Measurements from ENCODE around the gene ARMH3.
A peak's percentile ranks its signal among the peaks of the same experiment; 100 is the strongest.

The ARMH3 gene

DNA sequence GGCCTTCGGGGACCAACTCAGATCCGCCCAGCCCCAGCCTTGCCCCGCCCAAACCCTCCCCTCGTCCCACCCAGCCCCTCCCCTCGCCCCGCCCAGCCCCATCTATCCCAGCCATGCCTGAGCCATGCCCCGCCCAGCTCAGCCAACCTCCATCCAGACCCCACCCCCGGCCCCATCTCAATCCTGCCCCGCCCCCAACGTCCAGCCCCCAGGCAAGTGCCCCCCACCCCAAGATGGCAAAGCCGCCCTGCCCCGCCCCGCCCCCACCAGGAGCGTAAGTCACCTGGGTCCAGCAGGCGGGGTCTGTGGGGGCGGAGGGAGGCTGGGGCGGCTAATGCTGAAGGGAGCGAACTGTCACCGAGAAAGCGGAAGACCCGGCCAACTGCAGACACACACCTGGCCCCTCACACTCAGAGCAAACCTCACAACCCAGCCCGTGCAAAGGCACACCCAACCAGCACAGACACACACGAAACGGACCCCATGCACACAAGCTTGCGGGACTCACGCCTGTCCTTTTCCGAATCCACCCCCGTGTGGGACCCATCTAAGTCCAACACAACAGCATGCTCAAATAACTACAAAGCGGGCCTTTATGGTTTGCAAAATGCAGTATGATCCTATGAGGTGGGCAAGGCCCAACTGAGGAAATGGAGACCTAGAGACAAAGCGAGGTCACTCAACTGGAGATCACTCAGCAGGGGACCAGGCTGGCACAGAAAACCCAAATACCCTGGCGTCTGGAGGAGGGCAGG, 226.2 kb downstream of the ARMH3 start:
- no peak for DNase-seq
- in situ Hi-C loops (cut with HindIII; ENCODE audit: low pct_ligation_motif_present, low pct_unique_long_range_greater_than_20kb, low sequenced_read_pairs) = no loop called here

DNA sequence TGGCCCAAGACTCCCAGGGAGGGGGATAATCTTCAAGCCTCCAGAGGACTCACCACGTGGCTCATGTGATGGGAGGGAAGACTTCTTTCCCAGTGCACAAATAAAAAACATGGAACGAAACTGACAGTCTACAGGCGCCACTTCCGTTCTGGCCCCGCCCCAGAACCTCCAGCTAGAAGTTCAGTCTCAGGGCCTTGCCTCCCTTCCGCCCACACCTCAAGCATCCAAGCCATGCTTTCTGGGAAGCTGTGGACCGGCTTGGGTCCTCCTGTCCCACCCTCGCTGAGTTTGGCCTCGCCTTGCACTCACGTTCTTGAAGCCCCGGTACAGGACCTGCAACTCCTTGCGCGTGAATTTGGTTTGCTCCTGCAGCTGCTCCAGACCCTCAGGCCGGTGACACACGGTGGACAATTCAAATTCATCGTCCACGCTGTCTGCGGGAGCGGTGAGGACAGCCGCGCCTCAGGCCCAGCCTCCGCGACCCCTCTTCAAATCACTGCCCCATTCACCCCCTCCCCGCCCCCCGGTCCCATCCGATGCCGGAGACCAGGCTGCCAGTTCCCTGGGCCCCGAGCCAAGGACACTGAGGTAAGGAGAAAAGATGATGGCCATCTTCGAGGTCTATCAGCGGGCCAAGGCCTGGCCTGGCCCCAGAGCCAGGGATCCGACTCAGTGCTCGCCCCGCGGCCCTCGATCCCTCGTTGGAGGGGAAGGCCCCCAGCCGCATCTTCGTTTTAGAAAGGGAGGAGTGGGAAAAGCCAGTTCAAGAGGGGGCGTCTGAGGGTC, 227.0 kb downstream of the ARMH3 start:
- in situ Hi-C loops (cut with HindIII; ENCODE audit: low pct_ligation_motif_present, low pct_unique_long_range_greater_than_20kb, low sequenced_read_pairs) = no loop called here
- DNase-seq = no peak

DNA sequence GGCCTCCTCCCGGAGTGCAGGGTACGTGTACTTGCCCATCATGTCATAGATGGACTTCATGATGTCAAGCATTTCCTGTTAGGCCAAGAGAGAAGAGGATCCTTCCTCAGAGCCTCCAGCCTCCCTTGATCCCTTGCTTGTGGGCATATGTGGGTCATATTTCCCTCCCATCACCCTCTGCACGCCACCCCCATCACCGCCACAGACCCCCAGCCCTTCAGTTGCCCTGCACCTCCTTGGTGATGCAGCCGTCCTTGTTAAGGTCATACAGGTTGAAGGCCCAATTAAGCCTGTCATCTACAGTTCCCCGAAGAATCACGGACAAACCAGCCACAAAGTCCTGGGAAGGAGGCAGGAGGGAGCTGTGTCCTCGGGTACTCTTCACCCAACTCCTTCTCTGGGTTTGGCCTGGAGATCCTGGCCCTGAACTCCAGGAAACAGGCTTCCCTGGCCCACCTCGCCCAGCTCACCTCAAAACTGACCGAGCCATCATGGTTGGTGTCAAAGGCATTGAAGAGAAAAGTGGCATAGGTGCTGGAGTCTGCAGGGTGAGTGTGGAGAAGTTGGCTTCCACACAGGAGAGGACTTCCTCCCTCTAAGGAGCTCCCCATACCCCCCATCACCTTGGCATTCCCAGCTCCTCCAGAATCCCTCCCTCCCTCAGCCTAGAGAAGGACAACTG, 227.9 kb downstream of the ARMH3 start:
- DNase-seq = no peak
- in situ Hi-C loops (cut with HindIII; ENCODE audit: low pct_ligation_motif_present, low pct_unique_long_range_greater_than_20kb, low sequenced_read_pairs) = no loop called here

DNA sequence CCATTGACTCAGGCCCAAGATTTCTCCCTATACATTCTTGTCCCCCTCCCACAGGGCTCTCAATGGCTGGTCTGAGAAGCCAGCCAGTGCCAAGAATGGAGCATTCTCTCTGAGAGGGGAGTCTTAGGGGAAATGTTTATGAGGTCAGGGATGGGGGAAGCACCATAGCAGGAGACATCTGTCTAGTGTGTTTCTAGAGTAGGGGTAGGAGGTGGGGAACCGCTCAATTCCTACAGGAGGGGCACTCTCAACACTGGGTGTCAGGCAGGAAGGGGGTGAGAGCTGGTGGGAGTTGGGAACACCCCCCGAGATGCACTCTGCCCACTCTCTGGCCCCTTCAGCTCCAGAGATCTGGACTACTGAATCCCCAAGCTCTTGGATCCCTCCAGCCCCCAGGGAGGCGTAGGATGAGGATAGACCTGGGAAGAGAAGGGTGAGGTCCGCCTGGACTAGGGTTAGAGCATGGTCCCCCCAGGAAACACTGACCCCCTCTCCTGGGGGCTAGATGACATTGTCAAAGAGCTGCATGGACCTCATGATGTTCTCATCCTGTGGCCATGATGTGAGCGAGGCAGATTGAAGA, 229.0 kb downstream of the ARMH3 start:
- in situ Hi-C loops (cut with HindIII; ENCODE audit: low pct_ligation_motif_present, low pct_unique_long_range_greater_than_20kb, low sequenced_read_pairs) = no loop called here
- DNase-seq = no peak

DNA sequence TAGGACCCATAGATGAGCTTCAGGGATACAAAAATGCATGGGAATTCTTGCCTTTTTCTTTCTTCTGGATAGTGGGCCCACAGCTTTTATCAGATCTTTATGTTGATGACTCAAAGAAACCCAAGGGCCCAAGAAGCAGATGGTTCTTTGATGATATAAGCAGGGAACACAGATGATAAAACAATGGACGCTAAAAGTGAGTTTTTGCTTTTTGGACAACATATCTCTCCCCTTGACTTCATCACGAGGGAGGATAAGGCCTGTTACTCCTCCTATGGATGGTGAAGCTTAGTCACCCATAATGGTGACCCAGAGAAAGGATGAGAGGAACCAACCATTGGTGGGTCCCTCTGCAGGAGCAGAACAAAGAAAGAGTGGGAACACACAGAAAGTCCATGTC, 231.2 kb downstream of the ARMH3 start:
- DNase-seq = no peak
- in situ Hi-C loops (cut with HindIII; ENCODE audit: low pct_ligation_motif_present, low pct_unique_long_range_greater_than_20kb, low sequenced_read_pairs) = no loop called here

DNA sequence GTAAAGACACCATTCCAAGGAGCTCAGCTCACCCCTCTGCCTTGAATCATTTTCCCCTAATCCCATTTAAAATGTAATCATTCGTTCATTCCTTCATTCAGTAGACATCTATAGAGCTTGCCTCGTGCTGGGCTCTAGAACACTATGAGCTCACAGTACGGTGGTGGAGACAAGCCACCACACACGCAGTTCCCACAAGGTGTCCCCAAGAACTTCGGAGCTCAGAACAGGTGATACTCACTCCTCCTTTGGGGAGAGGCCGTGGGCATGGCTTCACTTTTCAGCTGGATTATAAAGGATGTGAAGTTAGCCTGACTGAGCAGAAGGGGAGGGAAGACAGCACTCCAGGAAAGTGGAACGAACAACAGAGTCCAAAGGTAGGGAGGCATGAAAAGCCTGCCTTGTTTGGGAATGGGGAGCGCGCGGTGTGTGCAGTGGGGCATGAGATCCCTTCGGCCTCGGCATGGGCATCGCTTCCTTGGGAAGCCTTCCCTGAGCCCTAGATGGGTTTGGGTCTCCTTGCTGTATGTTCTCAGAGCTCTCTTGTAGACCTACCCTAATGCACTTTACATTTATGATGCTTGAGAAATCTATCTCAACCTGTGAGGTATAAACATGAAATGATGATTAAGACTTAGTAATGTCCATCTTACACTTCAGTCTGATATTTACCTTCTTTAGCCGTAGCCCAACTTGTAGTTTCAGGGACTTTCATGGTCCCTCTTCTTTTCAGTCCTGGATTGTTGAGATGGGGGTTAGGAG, 236.9 kb downstream of the ARMH3 start:
- no peak for DNase-seq
- in situ Hi-C loops (cut with HindIII; ENCODE audit: low pct_ligation_motif_present, low pct_unique_long_range_greater_than_20kb, low sequenced_read_pairs) = no loop called here

DNA sequence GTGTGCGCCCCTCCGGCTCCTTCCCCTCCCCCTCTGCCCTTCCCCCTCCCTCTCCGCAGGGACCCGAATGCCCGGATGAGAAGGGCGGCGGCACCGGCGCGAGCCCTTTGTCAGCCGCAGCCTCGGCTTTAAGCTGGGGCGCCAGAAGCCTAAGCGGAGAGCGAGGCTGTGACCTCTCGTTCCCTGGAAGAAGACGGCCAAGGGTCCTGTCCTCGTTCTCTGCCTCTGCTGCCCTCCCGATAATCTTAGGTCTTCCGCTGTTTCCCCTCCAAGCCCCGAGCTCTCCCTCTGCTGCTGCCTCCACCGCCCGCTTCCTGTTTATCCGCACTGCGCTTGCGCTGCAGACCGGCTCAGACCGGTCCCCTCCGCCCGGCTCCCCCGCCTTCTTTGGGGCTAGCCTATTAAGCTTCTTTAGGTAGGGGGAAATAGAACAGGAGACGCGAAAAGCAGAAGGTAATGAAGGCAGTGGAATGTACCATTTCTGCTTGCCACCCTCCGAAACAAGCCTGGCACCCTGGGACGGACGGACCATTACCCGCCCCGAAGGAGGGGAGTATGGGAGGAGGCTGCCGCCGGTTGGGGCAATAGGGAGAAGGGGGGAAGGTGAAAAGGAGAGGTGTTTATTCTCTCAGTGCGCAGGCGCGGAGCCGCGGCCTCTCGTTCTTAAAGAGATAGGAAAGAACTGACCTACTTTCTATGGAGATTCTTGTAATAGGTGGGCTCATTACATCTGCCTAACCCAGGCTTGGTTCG, 237.7 kb downstream of the ARMH3 start, which contains the start of gene OGA:
Gene OGA (minus strand): TSS at position 326 of the 753 bp plus-strand sequence. CDS start 422 bp downstream, outside the sequence.
- DNase-seq = peak; percentile 99
- in situ Hi-C loops (cut with HindIII; ENCODE audit: low pct_ligation_motif_present, low pct_unique_long_range_greater_than_20kb, low sequenced_read_pairs) = no loop called here

DNA sequence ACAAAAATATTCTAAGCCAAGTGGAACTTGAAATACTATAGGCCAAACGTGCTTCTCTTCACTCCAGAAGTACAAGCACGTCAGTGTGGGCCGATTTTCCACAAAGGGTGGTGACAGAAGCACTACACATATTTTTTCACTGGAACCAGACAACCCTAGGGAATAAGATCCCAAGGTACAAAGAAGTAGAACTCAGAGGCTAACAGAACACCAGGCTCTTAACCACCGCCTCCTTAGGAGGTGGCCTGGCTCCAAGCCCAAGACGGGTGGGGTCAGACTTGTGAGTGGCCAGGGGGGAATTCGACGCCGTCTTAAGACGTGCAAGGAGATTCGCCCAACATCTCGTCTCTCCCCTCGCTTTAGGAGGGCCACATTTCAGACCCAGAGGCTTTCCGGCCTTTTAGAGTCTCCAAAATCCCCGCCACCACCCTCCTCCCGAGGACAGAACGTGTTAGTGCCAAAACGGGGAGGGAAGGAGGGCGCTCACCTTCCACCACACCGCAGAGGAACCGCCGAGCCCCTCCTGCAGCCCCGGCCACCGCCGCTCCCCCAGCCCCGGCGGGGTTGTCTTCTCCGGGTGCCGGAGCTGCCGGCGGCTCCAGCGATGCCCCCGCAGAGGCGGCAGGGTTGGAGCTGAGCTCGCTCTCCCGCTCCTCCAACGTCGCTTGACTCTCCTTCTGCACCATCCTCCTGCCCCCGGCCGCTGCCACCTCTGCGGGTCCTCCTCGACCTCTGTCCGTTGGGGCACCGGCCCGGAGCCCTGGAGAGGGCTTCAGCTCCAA, 238.4 kb downstream of the ARMH3 start:
- in situ Hi-C loops (cut with HindIII; ENCODE audit: low pct_ligation_motif_present, low pct_unique_long_range_greater_than_20kb, low sequenced_read_pairs) = no loop called here
- peak; percentile 94 for DNase-seq

DNA sequence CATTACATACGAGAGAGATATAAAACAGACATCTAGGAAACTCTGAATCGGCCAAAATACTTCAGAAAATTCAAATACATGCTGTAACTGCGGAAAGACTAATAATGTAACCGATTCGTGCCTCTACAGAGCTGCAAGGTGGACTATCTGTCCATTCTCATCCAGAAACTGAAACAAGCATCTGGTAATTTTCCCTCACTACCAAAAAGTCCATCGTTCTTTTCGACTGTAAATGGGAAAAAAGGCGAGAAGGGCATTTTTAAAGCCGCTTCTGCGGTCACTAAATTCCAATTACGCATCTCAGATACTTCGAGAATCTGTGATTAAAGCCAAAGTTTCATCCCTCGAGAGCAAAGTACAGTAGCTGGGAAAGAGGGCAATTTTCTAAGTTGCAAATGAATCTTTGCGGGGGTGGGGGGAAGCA, 239.0 kb downstream of the ARMH3 start:
- no peak for DNase-seq
- in situ Hi-C loops (cut with HindIII; ENCODE audit: low pct_ligation_motif_present, low pct_unique_long_range_greater_than_20kb, low sequenced_read_pairs) = no loop called here

DNA sequence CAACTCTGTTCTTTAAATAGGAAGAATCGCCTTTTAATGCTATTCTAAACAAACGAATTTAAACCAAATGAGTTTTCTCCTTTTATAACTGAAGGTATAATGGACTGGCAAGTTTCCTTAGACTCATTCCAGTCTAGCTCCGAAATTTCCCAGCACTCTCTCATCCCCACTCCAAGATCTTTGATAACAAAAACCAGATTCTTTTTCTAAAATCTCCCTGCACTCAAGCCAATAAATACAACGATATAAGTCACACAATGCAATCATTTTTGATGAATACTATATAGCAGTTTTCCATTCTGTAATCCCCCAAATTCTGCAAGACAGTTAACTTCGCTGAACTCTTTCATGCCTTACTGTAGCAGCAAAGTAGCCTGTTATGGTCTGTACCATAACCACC, 239.6 kb downstream of the ARMH3 start:
- in situ Hi-C loops (cut with HindIII; ENCODE audit: low pct_ligation_motif_present, low pct_unique_long_range_greater_than_20kb, low sequenced_read_pairs) = no loop called here
- DNase-seq = no peak

DNA sequence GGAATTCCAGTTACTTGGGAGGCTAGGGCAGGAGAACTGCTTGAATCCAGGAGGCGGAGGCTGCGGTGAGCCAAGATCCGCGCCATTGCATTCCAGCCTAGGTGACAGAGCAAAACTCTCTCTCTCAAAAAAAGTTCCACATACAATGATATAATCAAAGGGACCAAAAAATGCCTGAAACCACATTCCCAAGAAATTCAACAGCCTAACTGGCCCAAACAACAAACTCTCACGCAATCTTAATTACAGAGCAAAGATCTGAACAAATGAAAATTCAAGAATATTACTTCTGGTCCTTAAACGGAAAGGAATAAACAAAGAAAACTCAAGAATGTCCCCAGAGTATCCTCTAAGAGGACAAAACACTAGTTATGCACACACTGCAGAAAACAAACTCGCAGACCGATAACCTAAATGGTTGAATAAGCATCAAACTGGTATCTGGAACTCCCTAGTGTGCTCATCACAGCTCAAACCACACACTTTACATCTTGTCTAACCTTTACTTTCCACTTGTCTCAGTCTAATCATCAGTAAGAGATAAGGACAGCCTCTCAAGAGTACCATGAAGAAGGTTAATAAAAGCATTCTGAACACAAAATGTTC, 241.4 kb downstream of the ARMH3 start:
- in situ Hi-C loops (cut with HindIII; ENCODE audit: low pct_ligation_motif_present, low pct_unique_long_range_greater_than_20kb, low sequenced_read_pairs) = no loop called here
- no peak for DNase-seq

DNA sequence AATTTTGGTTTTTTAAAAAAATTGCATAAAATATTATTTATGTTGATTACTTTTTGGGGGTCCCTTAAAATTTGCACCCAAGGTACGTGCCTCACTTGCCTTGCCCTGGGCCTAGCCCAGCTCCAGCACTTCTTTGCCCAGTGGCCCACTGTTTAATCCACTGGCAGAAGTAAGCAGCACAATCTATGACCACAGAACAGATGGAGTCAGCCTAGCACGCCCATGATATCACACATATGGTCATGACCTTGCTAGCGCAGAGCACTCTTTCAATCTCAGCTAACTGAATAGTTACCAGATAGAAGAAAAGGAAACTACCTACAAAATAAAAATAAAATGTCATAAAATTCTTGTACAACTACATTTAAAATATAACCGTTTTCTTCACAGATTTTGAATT, 243.4 kb downstream of the ARMH3 start:
- DNase-seq = no peak
- in situ Hi-C loops (cut with HindIII; ENCODE audit: low pct_ligation_motif_present, low pct_unique_long_range_greater_than_20kb, low sequenced_read_pairs) = no loop called here

DNA sequence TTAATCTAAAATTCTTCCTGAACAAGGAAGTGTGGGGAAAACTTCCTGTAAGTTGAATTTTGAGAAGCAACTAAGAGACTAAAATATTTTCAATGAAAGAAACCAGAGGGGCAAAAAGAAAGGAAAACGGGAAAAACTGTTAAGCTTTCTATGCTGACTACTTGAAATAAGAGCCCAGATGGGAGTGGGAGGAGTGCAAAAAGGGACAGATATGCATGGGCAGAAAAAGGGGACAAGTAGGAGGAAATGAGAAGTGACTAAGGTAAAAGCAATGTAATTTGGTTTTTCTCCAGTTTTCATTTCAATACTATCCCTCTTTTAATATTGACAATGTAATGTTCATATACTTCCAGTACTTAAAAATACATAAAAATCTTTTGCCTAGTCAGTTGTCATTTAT, 248.8 kb downstream of the ARMH3 start:
- in situ Hi-C loops (cut with HindIII; ENCODE audit: low pct_ligation_motif_present, low pct_unique_long_range_greater_than_20kb, low sequenced_read_pairs) = no loop called here
- no peak for DNase-seq

DNA sequence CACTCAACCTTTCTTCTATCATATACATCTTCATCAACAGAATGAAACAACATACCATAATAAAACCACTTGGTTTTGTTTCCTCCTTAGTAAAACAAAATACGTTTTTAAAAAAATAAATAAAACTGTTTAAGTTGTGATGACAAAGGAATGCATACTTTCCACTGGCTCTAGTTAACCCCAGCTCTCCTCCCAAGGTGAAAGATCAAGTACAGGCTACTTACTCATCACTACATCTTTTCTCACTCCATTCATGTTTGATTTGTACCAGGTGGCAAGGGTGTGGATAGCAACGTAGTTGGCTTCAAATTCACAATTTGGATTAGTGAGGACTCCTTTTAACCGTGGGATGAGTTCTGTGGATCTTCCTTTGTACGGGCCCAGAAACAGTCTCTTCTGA, 252.5 kb downstream of the ARMH3 start:
- in situ Hi-C loops (cut with HindIII; ENCODE audit: low pct_ligation_motif_present, low pct_unique_long_range_greater_than_20kb, low sequenced_read_pairs) = no loop called here
- DNase-seq = no peak

DNA sequence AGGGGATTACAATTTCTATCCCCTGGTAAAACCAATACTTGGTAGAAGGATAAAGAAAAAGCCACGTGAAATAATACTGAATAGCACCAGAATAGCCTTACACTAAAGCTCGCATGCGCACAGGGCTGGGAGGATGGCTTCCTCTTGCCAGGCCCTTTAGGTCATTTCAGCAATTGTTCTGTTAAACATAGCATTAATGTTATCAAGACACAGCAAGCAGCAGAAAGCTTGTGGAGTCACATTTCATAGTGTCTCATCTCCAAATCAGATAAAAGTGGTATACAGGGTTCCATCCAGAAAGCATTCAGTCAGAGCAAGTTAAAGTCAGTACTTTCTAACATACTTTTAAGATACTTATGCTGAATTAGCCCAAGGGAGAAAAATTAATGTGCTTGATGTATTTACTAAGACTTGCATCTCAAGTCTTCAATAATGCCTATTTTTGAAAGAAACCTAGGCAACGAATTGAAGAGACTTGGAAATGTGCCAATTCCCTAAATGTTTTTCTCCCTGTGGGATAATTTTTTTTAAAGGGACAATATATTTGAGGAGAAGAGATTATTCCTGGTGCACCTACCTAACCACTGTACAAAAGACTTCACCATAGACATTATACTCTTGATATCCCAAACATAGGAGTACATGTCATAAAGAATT, 258.4 kb downstream of the ARMH3 start:
- no peak for DNase-seq
- in situ Hi-C loops (cut with HindIII; ENCODE audit: low pct_ligation_motif_present, low pct_unique_long_range_greater_than_20kb, low sequenced_read_pairs) = no loop called here
